Endodermal cell (in vitro differentiated cells): ENCODE data around the gene FRRS1. TPM values are rescaled to one million over a fixed set of nuclear protein-coding genes. Genes with fewer than 3 reads are reported as not detected.

Experiments
- DNase-seq: peaks from one replicate; pipeline ENCODE4 v3.0.0-alpha.2; 2017
- H3K27ac ChIP-seq: 2 replicates; pipeline ENCODE4 v1.5.1; 2013; ENCODE audit warnings: mild to moderate bottlenecking, low read depth, low read length, moderate library complexity
- H3K27me3 ChIP-seq: 2 replicates; pipeline ENCODE4 v1.6.1; 2013; ENCODE audit warnings: mild to moderate bottlenecking, low read length, moderate library complexity; ENCODE audit not compliant: insufficient read depth, control insufficient read depth, poor library complexity, severe bottlenecking
- H3K36me3 ChIP-seq: 2 replicates; pipeline ENCODE4 v1.7.0; 2013; ENCODE audit warnings: mild to moderate bottlenecking, low read length, moderate library complexity; ENCODE audit not compliant: control insufficient read depth, insufficient read depth
- H3K4me1 ChIP-seq: one replicate; pipeline ENCODE4 v1.7.0; 2013; ENCODE audit warnings: low read length; ENCODE audit not compliant: control insufficient read depth, insufficient read depth
- H3K4me3 ChIP-seq: 2 replicates; pipeline ENCODE4 v1.5.1; 2013; ENCODE audit warnings: mild to moderate bottlenecking, low read length, moderate library complexity
- H3K9ac ChIP-seq: 2 replicates; pipeline ENCODE4 v1.6.1; 2013; ENCODE audit warnings: mild to moderate bottlenecking, low read length, moderate library complexity; ENCODE audit not compliant: poor library complexity, severe bottlenecking; ENCODE audit errors: extremely low read depth
- H3K9me3 ChIP-seq: 2 replicates; pipeline ENCODE4 v1.6.1; 2013; ENCODE audit warnings: mild to moderate bottlenecking, low read length, moderate library complexity; ENCODE audit not compliant: control insufficient read depth
- H3K27ac Mint-ChIP-seq: 2 replicates; pipeline ENCODE4 v1.8.0; 2020; ENCODE audit warnings: mixed read lengths
- H3K27me3 Mint-ChIP-seq: 2 replicates; pipeline ENCODE4 v1.8.0; 2021; ENCODE audit warnings: mild to moderate bottlenecking, mixed read lengths; ENCODE audit not compliant: insufficient read depth
- H3K36me3 Mint-ChIP-seq: 2 replicates; pipeline ENCODE4 v1.8.0; 2020; ENCODE audit warnings: low read depth, mixed read lengths
- H3K4me1 Mint-ChIP-seq: 2 replicates; pipeline ENCODE4 v1.8.0; 2020; ENCODE audit warnings: mixed read lengths
- H3K4me3 Mint-ChIP-seq: 2 replicates; pipeline ENCODE4 v1.8.0; 2020; ENCODE audit warnings: mild to moderate bottlenecking, moderate library complexity, mixed read lengths
- H3K9me3 Mint-ChIP-seq: 2 replicates; pipeline ENCODE4 v1.8.0; 2020; ENCODE audit warnings: mild to moderate bottlenecking, mixed read lengths
- WGBS, 2 experiments: methylation state at CpG; one replicate each; pipeline versions ENCODE4 v1.1.5 to v1.1.7; 2013; ENCODE audit warnings: missing lambda C conversion rate in 2 of 2, mixed read lengths in 1 of 2; ENCODE audit not compliant: insufficient coverage in 1 of 2, insufficient read length in 1 of 2; 5-methylcytosine and 5-hydroxymethylcytosine counted together
- total RNA-seq, 2 donors: library from RNA; stranded (reverse); fragmentation: NEBNext Ultra II Directional in 1 of 2; extraction: Animal tissue kit (Norgen Biotek cat#: 25700) in 1 of 2; gene quantifications; 2 replicates in 1 of 2; 3 replicates in 1 of 2; pipeline ENCODE4 v1.2.1, GENCODE V29; 2021
- TF ChIP-seq, protein P1 (sequence below): fragments of 200-600 bp; sonication (generic); conservative IDR thresholded peaks from 2 replicates; pipeline ENCODE4 v1.5.0; 2021; ENCODE audit warnings: antibody characterized with exemption, mild to moderate bottlenecking

The FRRS1 gene
- total RNA-seq, 2 donors from 2014 or later = 9.9 to 24.4 TPM

DNA sequence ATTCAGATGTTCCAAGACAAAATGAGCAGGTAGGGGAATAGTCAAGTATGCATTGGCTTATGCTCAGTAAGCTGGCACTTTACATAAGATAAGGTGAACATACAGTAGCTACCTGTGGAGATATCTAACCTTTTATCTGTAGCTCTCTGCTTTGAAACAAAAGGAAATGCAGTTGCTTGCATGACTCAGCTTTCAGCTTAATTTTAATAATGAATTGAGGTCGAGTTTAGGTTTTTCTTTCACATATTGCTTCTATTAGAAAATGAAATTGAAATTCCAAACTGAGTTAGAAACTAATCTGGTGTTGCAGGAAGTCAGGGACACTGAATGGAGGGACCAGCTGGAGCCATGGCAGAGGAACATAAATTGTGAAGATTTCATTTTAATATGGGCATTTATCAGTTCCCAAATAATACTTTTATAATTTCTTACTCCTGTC lies 8.3 kb downstream of the FRRS1 start:
- peaks cover 18% of the 10 kb centered on the region for H3K9me3 ChIP-seq
- WGBS, 2 experiments = 9% methylated on average over 1 of the region's 1 CpG; no CpG with 5 or more reads in 1 of the 2 experiments
- no peaks in the 10 kb centered on the region for H3K27me3 ChIP-seq
- Mint-ChIP-seq H3K27me3 (no peaks in the 10 kb centered on the region), H3K27ac (peak overlapping the region; percentile 93), H3K4me3 (peak overlapping the region; percentile 14), H3K4me1 (peaks cover 19% of the 10 kb centered on the region), H3K9me3 (peaks cover 31% of the 10 kb centered on the region), H3K36me3 (peaks cover 30% of the 10 kb centered on the region)
- no peak for DNase-seq
- H3K4me3 ChIP-seq = peak overlapping the region; percentile 38
- H3K27ac ChIP-seq = no peak overlapping the region
- TF ChIP-seq, protein P1, sequence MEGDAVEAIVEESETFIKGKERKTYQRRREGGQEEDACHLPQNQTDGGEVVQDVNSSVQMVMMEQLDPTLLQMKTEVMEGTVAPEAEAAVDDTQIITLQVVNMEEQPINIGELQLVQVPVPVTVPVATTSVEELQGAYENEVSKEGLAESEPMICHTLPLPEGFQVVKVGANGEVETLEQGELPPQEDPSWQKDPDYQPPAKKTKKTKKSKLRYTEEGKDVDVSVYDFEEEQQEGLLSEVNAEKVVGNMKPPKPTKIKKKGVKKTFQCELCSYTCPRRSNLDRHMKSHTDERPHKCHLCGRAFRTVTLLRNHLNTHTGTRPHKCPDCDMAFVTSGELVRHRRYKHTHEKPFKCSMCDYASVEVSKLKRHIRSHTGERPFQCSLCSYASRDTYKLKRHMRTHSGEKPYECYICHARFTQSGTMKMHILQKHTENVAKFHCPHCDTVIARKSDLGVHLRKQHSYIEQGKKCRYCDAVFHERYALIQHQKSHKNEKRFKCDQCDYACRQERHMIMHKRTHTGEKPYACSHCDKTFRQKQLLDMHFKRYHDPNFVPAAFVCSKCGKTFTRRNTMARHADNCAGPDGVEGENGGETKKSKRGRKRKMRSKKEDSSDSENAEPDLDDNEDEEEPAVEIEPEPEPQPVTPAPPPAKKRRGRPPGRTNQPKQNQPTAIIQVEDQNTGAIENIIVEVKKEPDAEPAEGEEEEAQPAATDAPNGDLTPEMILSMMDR = no peak
- H3K36me3 ChIP-seq = peaks cover 12% of the 10 kb centered on the region
- H3K4me1 ChIP-seq = peaks cover 9% of the 10 kb centered on the region
- H3K9ac ChIP-seq = no peak overlapping the region

DNA sequence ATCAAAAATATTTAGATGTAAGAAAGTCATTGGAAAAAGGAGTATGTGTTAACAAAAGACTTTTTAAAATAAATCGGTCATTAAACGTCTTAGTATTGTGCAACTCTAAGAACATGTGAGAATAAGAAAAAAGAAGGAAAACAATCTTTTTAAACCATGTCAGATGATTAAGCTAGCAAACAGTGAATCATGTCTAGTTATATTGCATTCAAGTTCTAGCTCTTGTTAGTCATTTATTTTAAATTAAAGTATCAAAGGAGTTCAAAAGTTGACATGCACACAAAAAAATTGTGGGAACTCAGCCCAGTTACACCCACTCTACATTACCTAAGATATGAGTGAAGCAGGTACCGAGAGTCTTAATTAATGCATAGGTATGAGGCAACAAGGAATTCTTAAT lies 9.8 kb downstream of the FRRS1 start:
- no peaks in the 10 kb centered on the region for H3K27me3 Mint-ChIP-seq
- Histone ChIP-seq H3K4me1 (peaks cover 9% of the 10 kb centered on the region), H3K4me3 (no peak overlapping the region), H3K36me3 (peaks cover 12% of the 10 kb centered on the region), H3K27me3 (no peaks in the 10 kb centered on the region), H3K9me3 (peaks cover 18% of the 10 kb centered on the region), H3K27ac (no peak overlapping the region), H3K9ac (no peak overlapping the region)
- H3K36me3 Mint-ChIP-seq = peaks cover 33% of the 10 kb centered on the region
- 95% methylated on average over 2 of the region's 3 CpGs; no CpG with 5 or more reads in 1 of the 2 experiments for WGBS, 2 experiments
- DNase-seq = no peak
- TF ChIP-seq, protein P1 = no peak
- peaks cover 35% of the 10 kb centered on the region for H3K9me3 Mint-ChIP-seq
- H3K27ac Mint-ChIP-seq = no peak overlapping the region
- peaks cover 10% of the 10 kb centered on the region for H3K4me1 Mint-ChIP-seq
- H3K4me3 Mint-ChIP-seq = no peak overlapping the region

DNA sequence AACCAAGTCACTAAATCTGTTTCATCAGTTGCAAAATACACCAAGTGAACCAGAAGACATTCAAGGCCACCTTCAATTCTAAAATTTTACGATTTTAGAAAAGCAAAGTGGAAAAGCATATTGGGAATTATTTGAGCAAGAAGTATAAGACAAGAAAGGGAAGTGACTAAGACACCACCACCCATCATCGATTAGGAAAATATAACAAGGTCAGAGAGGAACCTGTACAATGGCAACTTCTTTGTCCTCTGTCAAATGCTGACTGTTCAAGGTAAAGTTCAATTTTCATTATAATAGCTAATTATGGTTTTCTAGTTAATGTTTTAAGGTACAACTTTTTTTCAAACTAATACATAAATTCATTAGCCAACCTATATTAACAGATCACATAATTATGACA lies 10.8 kb downstream of the FRRS1 start:
- H3K9ac ChIP-seq = no peak overlapping the region
- peaks cover 18% of the 10 kb centered on the region for H3K9me3 ChIP-seq
- no peak overlapping the region for H3K4me3 Mint-ChIP-seq
- H3K9me3 Mint-ChIP-seq = peaks cover 31% of the 10 kb centered on the region
- TF ChIP-seq, protein P1 = no peak
- no peak overlapping the region for H3K27ac ChIP-seq
- peaks cover 9% of the 10 kb centered on the region for H3K4me1 ChIP-seq
- H3K36me3 Mint-ChIP-seq = peaks cover 26% of the 10 kb centered on the region
- WGBS, 2 experiments = 80 to 94% methylated on average over 1 to 2 of the region's 2 CpGs
- no peak for DNase-seq
- no peaks in the 10 kb centered on the region for H3K27me3 ChIP-seq
- no peak overlapping the region for H3K27ac Mint-ChIP-seq
- no peak overlapping the region for H3K4me3 ChIP-seq
- H3K27me3 Mint-ChIP-seq = no peaks in the 10 kb centered on the region
- H3K4me1 Mint-ChIP-seq = peaks cover 10% of the 10 kb centered on the region
- H3K36me3 ChIP-seq = peaks cover 12% of the 10 kb centered on the region
